ENCODE measurements around the gene MBNL1.

DNA sequence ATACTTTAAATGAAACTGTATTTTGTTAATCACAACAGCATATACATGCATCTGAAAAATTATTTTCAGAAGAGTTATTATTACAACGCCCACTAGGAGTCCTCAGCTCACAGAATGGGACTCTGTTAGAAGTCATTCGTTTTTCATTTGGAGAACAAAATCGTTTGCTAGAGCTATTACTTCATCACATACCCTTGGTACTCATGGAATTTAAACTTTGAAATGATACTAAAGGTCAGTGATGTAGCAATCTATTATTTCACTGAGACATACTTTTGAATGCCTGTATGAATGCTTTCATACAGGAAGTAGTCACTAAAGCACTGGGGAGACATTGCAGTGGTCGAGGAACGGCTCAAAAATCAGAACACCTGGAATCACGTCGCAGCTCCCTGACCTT lies 198.1 kb downstream of the MBNL1 start:
- TF ChIP-seq POLR2A (IDR thresholded peaks at IDR 0.05; ENCODE audit: borderline replicate concordance, extremely low read depth, insufficient read depth, insufficient read length) (no peak), EZH2 (IDR thresholded peaks at IDR 0.05) (no peak), YY1 (IDR thresholded peaks at IDR 0.05; ENCODE audit: extremely low read depth, insufficient replicate concordance, low read depth, low read length) (no peak), CTCF (IDR thresholded peaks at IDR 0.05 in 2 of 3, conservative IDR thresholded peaks at IDR 0.05 in 1 of 3; ENCODE audit: borderline replicate concordance in 1 of 3, insufficient read depth in 1 of 3, low read depth in 2 of 3, low read length in 2 of 3) (peak; percentile 17 to 69 (median 37); a peak in 4 of 6 replicates), EGR1 (IDR thresholded peaks at IDR 0.05; ENCODE audit: low read depth) (no peak), RAD21 (IDR thresholded peaks at IDR 0.05; ENCODE audit: low read depth) (peak; percentile 29; the same call in 1 of the 2 replicates), EZH2phosphoT487 (IDR thresholded peaks at IDR 0.05; ENCODE audit: borderline replicate concordance) (no peak), ATF3 (IDR thresholded peaks at IDR 0.05) (no peak)
- TF ChIP-seq, protein P1, sequence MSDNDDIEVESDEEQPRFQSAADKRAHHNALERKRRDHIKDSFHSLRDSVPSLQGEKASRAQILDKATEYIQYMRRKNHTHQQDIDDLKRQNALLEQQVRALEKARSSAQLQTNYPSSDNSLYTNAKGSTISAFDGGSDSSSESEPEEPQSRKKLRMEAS (IDR thresholded peaks at IDR 0.05): no peak
